IMR-90 (cell line): ENCODE data around the gene HYAL4.

ENCODE experiments used
- BHLHE40 ChIP-seq: fragments of 150-350 bp; IDR thresholded peaks from 2 replicates; pipeline ENCODE4 v1.6.1; 2016; ENCODE audit warnings: mild to moderate bottlenecking, low read depth, low read length
- CTCF ChIP-seq: conservative IDR thresholded peaks from 2 replicates; pipeline ENCODE4 v1.5.1; 2012; ENCODE audit warnings: mild to moderate bottlenecking, low read depth, low read length, improper control_type of control experiment

DNA sequence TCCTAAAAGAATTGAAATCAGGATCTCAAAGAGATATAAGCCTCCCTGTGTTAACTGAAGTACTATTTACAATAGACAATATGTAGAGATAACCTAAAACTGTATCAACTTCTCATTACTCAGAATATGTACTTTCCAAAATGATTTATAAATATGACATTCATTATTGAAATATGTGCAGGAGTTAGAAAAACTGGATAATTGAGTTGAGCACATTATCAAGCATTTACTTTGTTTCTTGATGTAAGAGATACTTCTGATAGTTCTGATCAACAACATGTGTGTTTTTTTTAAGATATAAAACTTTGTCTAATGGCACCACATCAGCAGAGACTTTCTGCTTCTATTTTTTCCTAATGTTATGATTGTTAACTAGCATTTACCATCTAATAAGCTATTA, 38.2 kb downstream of the HYAL4 start:
- TF ChIP-seq BHLHE40 = no peak
- TF ChIP-seq CTCF = no peak
